ENCODE measurements around the gene SLC6A12.
A peak's percentile ranks its signal among the peaks of the same experiment; 100 is the strongest.
"Not testable (repeated sequence)": the region's sequence is repeated elsewhere in the genome, so short reads cannot be mapped to it uniquely, and the experiment has no call there.

The SLC6A12 gene

DNA sequence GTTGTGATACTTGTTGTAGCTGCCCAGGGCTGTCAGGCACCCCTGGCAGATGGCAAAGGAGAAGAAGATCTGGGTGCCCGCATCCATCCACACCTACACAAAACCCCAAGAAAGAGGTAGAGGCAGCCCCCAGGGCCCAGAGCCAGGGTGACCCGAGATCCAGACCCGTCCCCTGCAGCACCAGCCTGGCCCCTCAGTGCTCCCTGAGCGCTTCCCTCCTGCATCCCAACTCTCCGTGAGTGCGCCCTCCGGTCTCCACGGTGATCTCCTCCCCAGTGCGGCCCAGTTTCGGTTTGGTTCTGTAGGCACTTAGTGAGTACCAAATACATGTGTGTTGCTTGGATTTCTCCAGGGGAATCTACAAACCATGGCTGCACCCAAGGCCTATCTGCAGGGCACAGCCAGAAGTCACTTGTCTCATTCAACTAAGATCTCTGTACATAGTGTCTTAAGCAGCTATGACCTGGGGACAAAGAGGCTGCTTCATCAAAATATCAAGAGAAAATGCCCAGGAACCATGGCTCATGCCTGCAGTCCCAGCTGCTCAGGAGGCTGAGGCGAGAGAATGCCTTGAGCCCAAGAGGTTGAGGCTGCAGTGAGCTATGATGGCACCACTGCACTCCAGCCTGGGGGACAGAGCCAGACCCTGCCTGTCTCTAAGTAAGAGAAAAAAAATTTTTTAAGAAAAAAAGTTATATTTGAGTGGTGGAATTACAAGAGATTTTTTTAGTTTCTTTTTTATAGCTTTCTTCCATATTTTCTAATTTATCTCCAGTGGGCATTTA is 15.9 kb downstream of the SLC6A12 start:
- no peak for DNase-seq (ENCODE audit: low spot score)

DNA sequence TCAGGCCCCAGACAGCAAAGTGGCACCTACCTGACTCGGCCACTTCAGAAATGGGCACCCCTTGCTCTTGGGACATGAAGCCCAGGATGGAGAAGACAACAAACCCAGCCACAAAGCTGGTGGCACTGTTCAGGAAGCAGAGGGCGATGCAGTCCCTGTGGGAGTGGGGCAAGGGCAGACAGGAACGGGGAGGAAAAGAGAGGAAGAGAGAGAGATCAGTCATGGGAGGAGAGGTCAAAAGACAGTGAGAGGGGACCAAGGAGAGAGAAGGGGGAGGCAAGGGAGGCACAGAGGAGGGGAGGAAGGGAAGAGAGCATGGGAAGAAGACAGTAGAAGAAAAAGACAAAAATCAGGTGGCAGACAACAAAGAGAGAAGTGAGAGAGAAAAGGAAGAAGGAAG is 16.6 kb downstream of the SLC6A12 start:
- no peak for DNase-seq (ENCODE audit: low spot score)

DNA sequence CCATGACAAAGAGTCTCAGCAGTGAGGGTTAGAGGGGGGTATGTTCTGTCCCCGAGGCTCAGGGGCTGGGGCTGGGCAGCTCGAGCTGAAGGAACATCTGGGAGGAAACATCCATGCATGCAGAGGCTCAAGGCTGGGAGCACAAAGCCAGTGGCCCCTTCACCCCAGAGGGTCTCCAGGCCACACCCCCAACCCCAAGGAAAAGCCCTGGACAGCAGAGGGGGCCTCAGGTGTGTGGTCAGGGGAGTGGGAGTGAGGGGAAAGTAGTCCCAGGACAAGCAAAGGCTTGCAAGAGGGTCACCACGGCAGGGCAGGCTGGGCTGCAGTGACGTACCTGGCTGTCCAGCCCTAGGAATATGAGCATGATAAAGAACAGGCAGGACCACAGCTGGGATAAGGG is 17.5 kb downstream of the SLC6A12 start:
- no peak for DNase-seq (ENCODE audit: low spot score)

DNA sequence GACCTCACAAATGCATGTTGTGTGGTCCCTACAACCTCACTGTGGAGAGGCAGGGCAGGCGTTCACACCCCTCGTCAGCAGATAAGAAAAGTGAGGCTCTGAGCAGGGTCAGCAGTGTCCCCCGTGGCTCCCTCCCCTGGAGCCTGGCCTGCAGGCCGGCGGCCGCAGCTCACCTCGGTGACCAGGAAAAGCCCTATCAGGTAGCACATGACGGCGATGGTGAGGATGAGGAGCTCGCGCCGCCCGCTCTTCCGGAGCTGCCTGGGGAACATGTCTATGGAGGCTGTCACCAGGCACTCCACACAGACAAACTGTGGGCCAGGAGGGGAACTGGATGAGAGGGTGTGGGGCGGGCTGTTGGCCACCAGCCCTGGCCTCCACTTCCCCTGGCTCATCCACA is 18.0 kb downstream of the SLC6A12 start:
- no peak for DNase-seq (ENCODE audit: low spot score)

DNA sequence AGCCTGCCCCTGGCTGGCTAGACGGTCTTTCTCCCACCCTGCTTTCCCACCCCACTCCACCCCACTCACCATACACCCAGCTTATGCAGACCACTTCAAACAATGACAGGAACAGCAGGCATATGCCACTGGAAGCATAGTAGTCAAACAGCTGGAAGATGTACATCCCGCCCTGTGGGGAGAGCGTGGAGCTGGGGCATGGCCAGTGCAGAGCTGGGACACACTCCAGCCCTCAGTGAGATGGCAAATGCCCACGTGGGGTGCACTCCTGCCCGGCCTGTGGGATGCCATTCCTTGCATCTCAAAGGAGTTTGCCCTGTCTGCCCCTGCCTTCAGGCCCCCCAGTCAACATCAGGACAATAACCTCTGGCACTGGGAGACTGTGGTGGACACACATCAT is 18.8 kb downstream of the SLC6A12 start:
- no peak for DNase-seq (ENCODE audit: low spot score)

DNA sequence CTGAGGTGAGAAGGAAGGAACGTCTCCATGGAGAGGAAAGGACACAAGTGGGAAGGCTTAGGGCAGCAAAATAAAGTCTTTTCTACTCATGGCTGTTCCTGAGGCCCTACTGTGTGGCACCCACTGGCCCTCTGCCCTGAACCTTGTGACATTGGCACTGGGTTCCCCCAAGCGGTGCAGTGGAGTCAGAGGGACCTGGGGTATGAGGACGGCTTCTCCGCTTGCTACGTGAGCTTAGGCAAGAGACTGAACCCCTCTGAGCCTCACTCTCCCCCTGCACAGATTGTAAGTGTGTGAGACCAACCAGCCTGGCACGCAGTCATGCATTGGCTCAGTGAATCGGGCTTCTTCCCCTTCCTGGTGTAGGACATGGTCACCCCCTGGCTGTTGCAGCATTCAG is 19.7 kb downstream of the SLC6A12 start:
- no peak for DNase-seq (ENCODE audit: low spot score)

DNA sequence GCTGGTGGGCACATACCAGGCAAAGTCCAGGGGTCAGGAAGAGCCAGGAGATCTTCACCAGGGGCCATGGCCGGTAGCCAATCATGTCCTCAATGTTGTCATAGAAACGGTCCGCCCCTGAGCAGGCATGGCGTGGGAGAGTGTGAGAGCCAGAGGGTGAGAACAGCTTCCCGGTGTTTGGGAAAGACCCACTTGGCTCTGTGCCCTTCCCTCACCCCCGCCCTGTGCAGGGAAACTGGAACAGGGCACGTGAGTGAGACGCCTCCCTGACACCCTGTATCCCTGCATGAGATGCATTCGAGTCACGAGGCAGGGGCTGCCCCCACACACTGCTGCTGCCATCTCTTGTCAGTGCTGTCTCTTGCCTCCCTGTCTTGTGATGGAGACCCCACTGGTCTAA is 20.7 kb downstream of the SLC6A12 start:
- no peak for DNase-seq (ENCODE audit: low spot score)

DNA sequence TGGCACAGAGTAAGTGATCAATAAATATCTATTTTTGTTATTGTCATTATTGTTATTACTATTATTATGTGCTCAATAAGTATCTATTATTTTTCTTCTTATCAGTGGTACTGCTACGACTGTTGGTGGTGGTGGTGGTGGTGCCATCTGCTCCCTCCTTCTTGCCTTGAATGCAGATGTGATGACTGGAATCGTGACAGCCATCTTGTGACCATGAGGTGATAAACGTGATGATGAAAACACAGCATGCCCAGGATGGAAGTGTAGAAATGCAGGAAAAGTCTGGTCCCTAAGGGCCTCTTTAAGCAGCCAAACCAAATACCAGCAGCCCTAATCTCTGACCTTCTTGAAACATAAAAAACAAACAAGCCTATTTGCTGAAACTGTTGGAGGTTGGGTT is 22.4 kb downstream of the SLC6A12 start:
- no peak for DNase-seq (ENCODE audit: low spot score)

DNA sequence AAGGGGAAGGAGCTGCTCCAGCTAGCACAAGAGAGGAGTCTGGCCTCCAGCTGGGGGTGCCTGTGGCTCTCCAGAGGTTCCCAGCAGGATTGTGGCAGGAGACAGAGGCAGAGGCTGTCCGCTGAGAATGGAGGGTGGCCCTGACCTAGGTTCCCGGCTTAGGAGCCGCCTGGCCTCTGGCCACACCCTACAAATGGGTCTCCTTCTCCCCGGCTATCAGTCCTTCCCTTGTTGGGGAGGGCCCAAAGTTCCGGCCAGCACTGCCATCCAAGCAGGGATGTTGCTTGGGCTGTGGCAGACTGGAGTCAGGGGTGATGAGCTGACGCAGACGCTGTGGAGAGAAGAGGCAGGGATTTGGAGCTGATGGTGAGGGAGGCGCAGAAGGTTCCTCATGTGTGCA is 23.1 kb downstream of the SLC6A12 start:
- no peak for DNase-seq (ENCODE audit: low spot score)

DNA sequence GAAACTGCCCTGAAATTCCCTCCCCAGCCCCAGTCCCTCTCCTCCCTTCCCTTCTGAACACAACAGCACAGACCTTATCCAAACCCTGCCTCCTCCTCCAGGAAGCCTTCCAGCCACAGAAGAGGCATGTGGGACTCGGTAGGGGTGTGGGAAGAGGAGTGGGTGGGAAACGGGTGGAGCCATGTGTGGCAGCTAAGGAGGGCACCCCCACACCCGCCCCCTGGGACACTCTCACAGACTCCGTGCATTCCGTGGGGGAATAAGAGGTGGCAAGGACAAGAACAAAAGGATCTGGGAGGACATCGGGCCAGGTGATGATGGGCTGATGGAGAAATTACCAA is 24.4 kb downstream of the SLC6A12 start:
- no peak for DNase-seq (ENCODE audit: low spot score)

DNA sequence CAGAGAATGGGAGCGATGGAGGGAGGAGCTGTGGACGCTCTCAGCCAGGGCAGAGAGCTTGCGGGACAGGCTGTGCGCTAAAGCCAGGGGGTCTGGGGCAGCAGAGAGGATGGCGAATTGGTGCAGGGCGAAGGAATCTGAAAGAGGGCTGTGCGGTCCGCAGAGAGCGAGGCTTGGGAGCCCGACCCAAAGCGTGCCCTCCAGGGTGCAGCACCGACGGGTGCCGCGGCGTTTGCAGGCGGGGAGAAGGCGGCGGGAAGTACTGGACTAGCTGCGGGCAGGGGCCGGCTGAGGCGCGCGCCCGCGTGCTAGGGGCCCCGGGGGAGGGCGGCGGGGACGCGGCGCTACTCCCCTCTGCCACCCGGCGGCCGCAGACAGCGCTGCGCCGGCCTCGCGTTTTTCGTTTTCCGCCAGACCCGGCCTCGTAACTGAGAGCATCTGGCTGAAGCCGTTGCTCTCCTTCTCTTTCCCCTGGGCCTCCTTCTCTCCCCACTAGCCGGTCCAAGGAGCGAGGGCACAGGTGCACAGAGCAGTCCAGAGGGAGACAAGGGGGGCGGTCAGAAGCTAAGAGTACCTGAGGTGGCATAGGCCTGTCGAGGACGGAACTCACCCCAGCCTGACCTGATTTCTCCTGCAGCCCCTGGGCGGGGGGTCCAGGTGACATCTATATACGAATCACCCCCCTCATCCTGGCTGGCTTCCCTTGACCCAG is 24.9 kb downstream of the SLC6A12 start:
- peak; percentile 10 for DNase-seq (ENCODE audit: low spot score)

DNA sequence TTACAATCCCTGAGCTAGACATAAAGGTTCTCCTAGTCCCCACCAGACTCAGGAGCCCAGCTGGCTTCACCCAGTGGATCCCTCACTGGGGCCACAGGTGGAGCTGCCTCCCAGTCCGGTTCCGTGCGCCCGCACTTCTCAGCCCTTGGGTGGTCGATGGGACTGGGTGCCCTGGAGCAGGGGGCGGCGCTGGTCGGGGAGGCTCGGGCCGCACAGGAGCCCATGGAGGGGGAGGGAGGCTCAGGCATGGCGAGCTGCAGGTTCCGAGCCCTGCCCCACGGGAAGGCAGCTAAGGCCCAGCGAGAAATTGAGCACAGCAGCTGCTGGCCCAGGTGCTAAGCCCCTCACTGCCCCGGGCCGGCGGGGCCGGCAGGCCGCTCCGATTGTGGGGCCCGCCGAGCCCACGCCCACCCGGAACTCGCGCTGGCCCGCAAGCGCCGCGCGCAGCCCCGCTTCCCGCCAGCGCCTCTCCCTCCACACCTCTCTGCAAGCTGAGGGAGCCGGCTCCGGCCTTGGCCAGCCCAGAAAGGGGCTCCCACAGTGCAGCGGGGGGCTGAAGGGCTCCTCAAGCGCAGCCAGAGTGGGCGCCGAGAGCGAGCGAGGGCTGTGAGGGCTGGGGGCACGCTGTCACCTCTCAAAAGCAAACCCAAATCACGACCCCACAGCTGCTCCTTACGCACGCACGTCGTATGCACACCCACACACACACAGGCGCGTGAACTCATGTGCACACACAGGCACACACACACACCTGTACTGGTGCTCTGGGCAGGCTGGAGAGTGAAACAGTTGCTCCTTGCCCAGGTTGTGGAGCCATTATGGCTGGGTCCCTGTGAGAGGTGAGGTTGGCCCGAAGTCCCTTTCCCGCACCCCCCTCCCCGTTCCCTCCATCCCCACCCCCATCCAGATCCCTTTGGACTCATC is 25.7 kb downstream of the SLC6A12 start:
- not testable (repeated sequence) for DNase-seq (ENCODE audit: low spot score)

DNA sequence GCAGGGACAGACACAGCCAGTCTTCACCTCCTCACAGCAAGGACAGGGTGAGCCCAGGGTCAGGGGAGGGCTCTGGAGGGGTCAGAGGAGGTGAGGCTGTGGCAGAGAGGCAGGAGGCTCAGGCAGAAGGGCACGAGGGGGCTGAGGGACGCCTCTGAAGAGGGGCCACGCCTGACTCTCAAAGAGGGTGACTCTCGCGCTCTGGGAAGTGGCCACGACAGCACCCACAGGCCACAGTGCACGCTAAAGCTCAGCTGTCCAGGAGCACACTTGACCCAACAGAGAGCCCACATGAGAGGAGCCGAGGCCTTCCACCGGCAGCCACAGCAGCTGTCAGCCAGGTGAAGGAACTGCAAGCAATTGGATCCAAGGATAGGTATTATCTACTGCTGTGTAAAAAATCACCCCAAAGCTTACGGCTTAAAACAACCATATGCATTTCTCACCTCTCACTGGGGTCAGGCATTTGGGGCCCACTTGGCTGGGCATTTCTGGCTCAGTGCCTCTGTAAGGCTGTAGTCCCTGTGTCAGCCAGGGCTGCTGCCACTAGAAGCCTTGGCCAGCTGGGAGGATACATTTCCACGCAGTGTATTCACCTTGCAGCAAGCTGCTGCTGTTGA is 27.8 kb downstream of the SLC6A12 start:
- DNase-seq (ENCODE audit: low spot score), result no peak

DNA sequence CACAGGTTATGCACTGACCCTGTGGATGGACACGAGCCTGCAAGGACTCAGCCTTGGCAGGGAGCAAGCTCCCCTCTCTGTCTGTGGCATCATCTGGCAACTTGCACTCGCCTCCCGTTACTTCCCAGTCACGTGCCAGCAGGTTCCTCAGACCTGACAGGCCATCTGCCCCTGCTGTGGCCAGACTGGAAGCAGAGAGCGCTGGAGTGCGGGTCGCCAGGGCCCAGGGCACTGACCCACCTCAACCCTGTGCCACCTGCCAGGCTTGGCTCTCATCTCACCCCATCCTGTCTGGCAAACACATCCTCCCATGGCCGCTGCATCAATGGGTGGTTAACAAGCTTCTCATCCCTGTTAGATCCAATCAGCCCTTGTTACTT is 28.4 kb downstream of the SLC6A12 start:
- no peak for DNase-seq (ENCODE audit: low spot score)

DNA sequence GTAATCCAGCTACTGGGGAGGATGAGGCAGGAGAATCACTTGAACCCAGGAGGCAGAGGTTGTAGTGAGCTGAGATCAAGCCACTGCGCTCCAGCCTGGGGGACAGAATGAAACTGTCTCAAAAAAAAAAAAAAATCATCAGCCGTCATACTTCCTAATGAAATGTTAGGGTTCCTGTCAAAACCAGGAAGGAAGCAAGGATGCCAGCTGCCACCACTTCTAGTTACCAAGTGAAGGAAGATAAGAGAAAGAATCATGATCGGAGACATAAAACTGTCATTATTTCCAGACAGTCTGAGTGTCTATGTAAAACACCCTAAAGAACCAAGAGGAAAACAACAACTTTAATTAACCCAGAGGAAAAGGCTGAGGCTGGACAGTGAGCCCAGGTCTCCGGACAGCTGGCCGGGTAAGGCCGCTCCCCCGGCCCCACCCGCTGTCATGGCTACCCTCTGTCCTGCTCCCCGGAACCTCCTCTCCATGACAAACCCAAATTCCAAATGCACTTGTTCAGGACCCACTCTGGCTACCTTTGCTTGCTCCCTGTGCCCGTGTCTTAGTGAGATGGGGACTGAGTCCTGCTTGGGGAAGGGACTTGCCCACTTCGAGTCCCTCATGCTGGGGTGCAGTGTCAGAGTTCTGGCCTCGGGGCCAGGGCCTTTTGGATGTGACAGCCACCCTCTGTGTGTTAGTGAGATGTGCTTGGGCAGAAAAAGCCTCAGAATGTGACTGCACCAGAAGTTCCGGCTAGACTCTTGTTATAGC is 29.0 kb downstream of the SLC6A12 start:
- no peak for DNase-seq (ENCODE audit: low spot score)

DNA sequence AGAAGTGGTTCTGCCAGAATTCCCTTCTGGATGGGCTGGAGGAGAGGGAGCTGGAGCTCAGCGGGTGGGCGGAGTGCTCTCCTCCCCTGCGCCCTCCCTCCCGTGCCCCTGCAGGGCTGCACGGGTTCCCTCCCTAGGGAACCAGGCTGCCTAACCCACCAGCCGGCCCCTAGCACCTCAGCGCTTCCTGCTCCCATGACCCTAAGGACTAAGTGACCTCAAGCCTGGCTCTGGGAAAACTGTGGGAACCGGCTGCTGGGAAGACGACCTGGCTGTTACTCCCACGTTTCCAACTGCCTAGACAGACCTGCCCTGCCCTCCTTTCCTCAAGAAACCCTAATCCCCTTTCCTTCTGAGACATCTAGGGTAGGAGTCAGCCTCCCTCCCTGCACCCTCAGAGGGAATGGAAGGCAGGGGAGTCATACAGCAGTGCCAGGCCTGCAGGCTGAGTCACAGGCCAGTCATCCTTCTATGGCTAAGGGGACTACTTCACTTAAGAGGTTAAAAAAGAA is 31.5 kb downstream of the SLC6A12 start:
- DNase-seq (ENCODE audit: low spot score), result no peak

DNA sequence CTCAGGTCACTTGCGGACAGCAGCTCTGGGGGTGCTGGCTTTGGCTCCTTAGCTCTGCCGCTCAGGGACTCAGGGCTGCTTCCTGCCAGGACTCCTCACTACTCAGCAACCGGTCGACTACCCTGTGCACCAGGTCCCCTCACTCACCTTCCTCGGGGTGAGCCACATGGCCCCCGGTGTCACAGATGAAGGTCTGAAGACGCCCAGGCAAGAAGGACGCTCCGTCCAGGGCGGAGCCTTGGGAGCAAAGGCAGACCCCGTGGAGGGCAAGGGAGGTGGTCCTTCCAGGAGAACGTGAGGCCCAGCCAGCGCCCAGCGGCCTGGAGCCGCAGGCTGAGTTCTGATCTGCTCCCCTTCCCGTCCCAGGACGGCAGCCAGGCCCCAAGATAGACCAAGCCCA is 32.0 kb downstream of the SLC6A12 start:
- DNase-seq (ENCODE audit: low spot score), result no peak

DNA sequence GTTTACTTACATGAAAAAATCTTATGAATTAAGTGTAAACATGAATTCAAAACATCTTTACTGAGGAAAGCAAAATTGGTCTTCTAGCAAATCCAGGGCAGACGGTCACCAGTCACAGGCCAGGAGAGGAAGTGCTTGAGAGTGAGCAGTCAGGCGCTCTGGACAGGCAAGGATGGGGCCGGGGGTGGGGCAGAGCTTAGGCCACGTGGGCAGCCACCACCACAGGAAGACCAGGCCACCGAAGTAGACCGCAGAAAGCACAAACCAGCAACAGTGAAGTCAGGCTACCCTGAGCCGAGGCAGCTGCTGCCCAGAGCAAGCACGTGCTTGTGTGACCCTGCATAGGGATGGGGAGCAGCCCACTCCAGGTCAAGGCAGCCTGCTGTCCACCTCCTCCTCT is 33.5 kb downstream of the SLC6A12 start:
- no peak for DNase-seq (ENCODE audit: low spot score)

DNA sequence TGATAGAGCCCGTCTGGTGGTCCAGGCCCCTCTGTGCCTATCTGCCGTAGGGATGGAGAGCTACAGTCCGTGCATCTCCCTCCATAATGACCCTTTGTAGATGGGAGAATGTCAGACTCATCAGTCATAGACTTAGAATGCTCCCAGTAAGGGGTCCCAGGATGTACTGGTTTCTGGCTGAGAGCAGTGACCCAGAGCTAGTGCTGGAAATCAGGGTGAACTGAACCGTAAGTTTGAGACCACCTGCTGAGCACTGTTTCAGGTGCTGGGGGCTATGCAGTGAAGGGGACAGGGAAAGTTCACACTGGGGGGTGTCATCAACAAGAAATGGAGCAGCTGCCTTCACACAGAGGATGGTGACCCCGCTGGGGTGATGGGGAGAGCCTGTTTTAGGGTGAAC is 34.1 kb downstream of the SLC6A12 start:
- DNase-seq (ENCODE audit: low spot score), result no peak

DNA sequence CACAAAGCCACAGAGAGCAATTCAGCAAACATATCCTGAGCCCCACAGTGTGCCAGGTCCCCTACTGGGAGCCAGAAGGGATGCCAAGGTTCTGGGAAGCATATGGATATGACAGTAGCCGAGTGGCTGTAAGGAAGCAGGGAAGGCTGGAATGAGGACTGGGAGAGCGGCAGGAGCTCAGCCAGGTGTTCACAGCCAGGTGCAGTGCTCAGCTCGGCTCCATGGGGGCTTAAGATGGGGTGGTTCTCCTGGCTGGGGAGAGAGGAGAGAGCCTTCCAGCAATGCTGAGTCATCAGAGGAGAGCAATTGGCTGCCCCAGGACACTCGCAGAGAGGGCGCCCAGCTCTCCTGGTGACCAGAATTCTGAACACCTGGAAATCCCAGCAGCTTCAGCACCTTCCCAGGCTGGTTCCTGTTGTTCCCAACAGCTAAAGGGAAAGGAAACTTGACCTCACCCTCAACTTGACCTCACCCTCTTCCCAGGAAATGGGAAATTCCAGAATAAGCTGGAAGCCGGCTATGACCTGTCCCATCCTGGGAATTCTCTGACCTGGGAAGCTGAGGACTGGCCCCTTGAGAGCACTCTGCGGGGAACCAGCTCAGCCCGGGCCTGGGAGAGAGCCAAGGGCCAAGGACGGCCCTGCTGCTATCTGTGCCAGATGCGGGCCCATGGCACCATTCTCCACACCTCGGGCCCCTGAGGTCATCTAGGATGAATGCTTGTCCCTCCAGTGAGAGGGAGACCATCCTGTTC is 34.6 kb downstream of the SLC6A12 start:
- no peak for DNase-seq (ENCODE audit: low spot score)

DNA sequence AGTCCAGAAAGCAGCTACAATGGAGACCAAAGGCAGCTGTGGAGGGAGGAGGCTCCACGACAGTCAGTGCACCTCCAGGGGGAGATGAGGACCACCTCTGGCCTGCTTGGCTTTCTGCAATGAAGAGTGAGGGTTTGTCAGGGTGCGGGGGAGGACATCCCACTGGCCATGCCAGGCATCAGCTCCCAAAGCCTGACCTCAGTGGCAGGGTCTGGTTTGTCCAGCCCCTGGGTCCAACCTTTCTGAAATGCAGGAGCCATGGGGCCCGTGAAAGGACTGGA is 35.2 kb downstream of the SLC6A12 start:
- no peak for DNase-seq (ENCODE audit: low spot score)

Measured in CD4-positive, alpha-beta T cell treated with Interleukin-2 at 100 ng/mL for 4 hours (primary cell).